ENCODE results near the gene SSBP3.

Gene SSBP3

GRCh38 chr1:54310439-54311328, 95.5 kb downstream of the SSBP3 start:
- DNase-seq (ENCODE audit: low read depth in 2 of 3, low spot score in 1 of 3), result no peak

GRCh38 chr1:54309631-54310366, 96.4 kb downstream of the SSBP3 start:
- DNase-seq (ENCODE audit: low read depth in 2 of 3, low spot score in 1 of 3), result no peak

GRCh38 chr1:54307305-54307704, 98.9 kb downstream of the SSBP3 start:
- DNase-seq (ENCODE audit: low read depth in 2 of 3, low spot score in 1 of 3), result no peak

- no peak for DNase-seq (ENCODE audit: low read depth in 2 of 3, low spot score in 1 of 3)
These were observed 100.2 kb downstream of the SSBP3 start for GRCh38 chr1:54305906-54306514.

- no peak for DNase-seq (ENCODE audit: low read depth in 2 of 3, low spot score in 1 of 3)
These were observed 101.7 kb downstream of the SSBP3 start for GRCh38 chr1:54304518-54304917.

GRCh38 chr1:54302951-54303843, 103.0 kb downstream of the SSBP3 start:
- DNase-seq (ENCODE audit: low read depth in 2 of 3, low spot score in 1 of 3), result no peak

GRCh38 chr1:54302549-54302948, 103.6 kb downstream of the SSBP3 start:
- DNase-seq (ENCODE audit: low read depth in 2 of 3, low spot score in 1 of 3), result no peak

GRCh38 chr1:54301497-54301896, 104.7 kb downstream of the SSBP3 start:
- no peak for DNase-seq (ENCODE audit: low read depth in 2 of 3, low spot score in 1 of 3)

GRCh38 chr1:54300401-54300800, 105.8 kb downstream of the SSBP3 start:
- no peak for DNase-seq (ENCODE audit: low read depth in 2 of 3, low spot score in 1 of 3)

GRCh38 chr1:54299037-54299436, 107.2 kb downstream of the SSBP3 start:
- DNase-seq (ENCODE audit: low read depth in 2 of 3, low spot score in 1 of 3), result no peak

GRCh38 chr1:54298284-54299033, 107.7 kb downstream of the SSBP3 start:
- DNase-seq (ENCODE audit: low read depth in 2 of 3, low spot score in 1 of 3), result no peak

- no peak for DNase-seq (ENCODE audit: low read depth in 2 of 3, low spot score in 1 of 3)
These were observed 108.5 kb downstream of the SSBP3 start for GRCh38 chr1:54297596-54298283.

GRCh38 chr1:54296666-54297065, 109.5 kb downstream of the SSBP3 start:
- DNase-seq (ENCODE audit: low read depth in 2 of 3, low spot score in 1 of 3), result no peak

GRCh38 chr1:54294887-54295286, 111.3 kb downstream of the SSBP3 start:
- DNase-seq (ENCODE audit: low read depth in 2 of 3, low spot score in 1 of 3), result no peak

- no peak for DNase-seq (ENCODE audit: low read depth in 2 of 3, low spot score in 1 of 3)
These were observed 113.9 kb downstream of the SSBP3 start for GRCh38 chr1:54292002-54292911.

GRCh38 chr1:54291276-54292001, 114.8 kb downstream of the SSBP3 start:
- DNase-seq (ENCODE audit: low read depth in 2 of 3, low spot score in 1 of 3), result no peak

- DNase-seq (ENCODE audit: low read depth in 2 of 3, low spot score in 1 of 3), result no peak
These were observed 115.5 kb downstream of the SSBP3 start for GRCh38 chr1:54290506-54291184.

Measured in stimulated activated CD4-positive, alpha-beta T cell treated with anti-CD3 and anti-CD28 coated beads, Interleukin-12 subunit alpha, Interleukin-12 subunit beta, amount 100 ng/mL, for 48 hours (primary cell).